Activated CD8-positive, alpha-beta T cell treated with anti-CD3 and anti-CD28 coated beads for 36 hours (primary cell): ENCODE results near the gene RAB11FIP4. TPM values are rescaled to one million over a fixed set of nuclear protein-coding genes. Genes with fewer than 3 reads are reported as not detected.

ENCODE experiments used
- ATAC-seq: fragments of 200-7000 bp; cut with Tn5 transposase; one replicate; pipeline ENCODE4 v1.10.0; 2021; ENCODE audit warnings: mild to moderate bottlenecking, moderate library complexity
- CTCF ChIA-PET: fragments of 350-600 bp; sonication (Branson Sonifier 250); formaldehyde crosslinking; loops from one replicate; lab custom pipeline; 2021; ENCODE audit warnings: antibody characterized with exemption; lab: Charles Lee
- POLR2A ChIA-PET: fragments of 350-600 bp; sonication (Branson Sonifier 250); formaldehyde crosslinking; loops from one replicate; lab custom pipeline; 2021; ENCODE audit warnings: antibody characterized with exemption; lab: Charles Lee
- DNase-seq: peaks from one replicate; pipeline ENCODE4 v3.0.0-alpha.2; 2020
- H3K27ac Mint-ChIP-seq: one replicate; pipeline ENCODE4 v1.8.0; 2021; ENCODE audit warnings: mild to moderate bottlenecking, mixed read lengths
- H3K27me3 Mint-ChIP-seq: one replicate; pipeline ENCODE4 v1.8.0; 2021; ENCODE audit warnings: mixed read lengths
- H3K36me3 Mint-ChIP-seq: one replicate; pipeline ENCODE4 v1.8.0; 2021; ENCODE audit warnings: low read depth, mixed read lengths
- H3K4me1 Mint-ChIP-seq: one replicate; pipeline ENCODE4 v1.8.0; 2021; ENCODE audit warnings: low read depth, mixed read lengths
- H3K4me3 Mint-ChIP-seq: one replicate; pipeline ENCODE4 v1.8.0; 2021; ENCODE audit warnings: mild to moderate bottlenecking, moderate library complexity, mixed read lengths
- H3K9me3 Mint-ChIP-seq: one replicate; pipeline ENCODE4 v1.8.0; 2021; ENCODE audit warnings: mixed read lengths
- CTCF ChIP-seq: fragments of 200-600 bp; IDR thresholded peaks from one replicate; pipeline ENCODE4 v1.8.0; 2022; ENCODE audit warnings: antibody characterized with exemption, mild to moderate bottlenecking
- intact Hi-C: fragments of 100-400 bp; cut with micrococcal nuclease; formaldehyde crosslinking; loops from one replicate; pipeline ENCODE4 v1.10.0; 2022
- total RNA-seq, 2 experiments: library from RNA; stranded (reverse); gene quantifications; one replicate each; pipeline ENCODE4 v1.2.3, GENCODE V29; 2021

RAB11FIP4 gene
- total RNA-seq, 2 experiments from 2014 or later: 38.2 to 39.1 TPM

GRCh38 chr17:31412511-31412910 lies 21.0 kb downstream of the RAB11FIP4 start:
- DNase-seq: no peak

GRCh38 chr17:31413081-31413799 lies 21.8 kb downstream of the RAB11FIP4 start:
- ATAC-seq: no peak
- CTCF ChIA-PET: interaction anchor here (3.0 kb wide), 1 partner anchor 24 kb away, joined by 6 read pairs; no protein-coding TSS in a partner anchor
- Mint-ChIP-seq H3K27ac (no peak overlapping the region), H3K4me1 (no peaks in the 10 kb centered on the region), H3K9me3 (no peaks in the 10 kb centered on the region), H3K27me3 (no peaks in the 10 kb centered on the region), H3K36me3 (no peaks in the 10 kb centered on the region), H3K4me3 (no peak overlapping the region)
- no peak for DNase-seq
- POLR2A ChIA-PET: no interaction called here
- TF ChIP-seq CTCF: no peak
- intact Hi-C loops: no loop called here

More at GRCh38 chr17:31412511-31412910, 21.0 kb downstream of the RAB11FIP4 start:
- H3K27me3 Mint-ChIP-seq: no peaks in the 10 kb centered on the region
- ChIA-PET POLR2A (interaction anchor here (0.8 kb wide), 1 partner anchor 56 kb away, joined by 3 read pairs; no protein-coding TSS in a partner anchor), CTCF (interaction anchor here (3.0 kb wide), 1 partner anchor 23 kb away, joined by 6 read pairs; no protein-coding TSS in a partner anchor)
- no peaks in the 10 kb centered on the region for H3K4me1 Mint-ChIP-seq
- no peak overlapping the region for H3K4me3 Mint-ChIP-seq
- no peak for ATAC-seq
- TF ChIP-seq CTCF: no peak
- intact Hi-C loops: no loop called here
- no peak overlapping the region for H3K27ac Mint-ChIP-seq
- no peaks in the 10 kb centered on the region for H3K36me3 Mint-ChIP-seq
- H3K9me3 Mint-ChIP-seq: no peaks in the 10 kb centered on the region

- no peak for TF ChIP-seq CTCF
- DNase-seq (no peak), ATAC-seq (no peak)
- CTCF ChIA-PET: interaction anchor here (3.0 kb wide), 1 partner anchor 25 kb away, joined by 6 read pairs; no protein-coding TSS in a partner anchor
- no peaks in the 10 kb centered on the region for H3K36me3 Mint-ChIP-seq
- no peaks in the 10 kb centered on the region for H3K27me3 Mint-ChIP-seq
- no peaks in the 10 kb centered on the region for H3K9me3 Mint-ChIP-seq
- no peak overlapping the region for H3K4me3 Mint-ChIP-seq
- POLR2A ChIA-PET: no interaction called here
- H3K4me1 Mint-ChIP-seq: no peaks in the 10 kb centered on the region
- intact Hi-C loops: no loop called here
- no peak overlapping the region for H3K27ac Mint-ChIP-seq
Measured at GRCh38 chr17:31413874-31414549, 22.5 kb downstream of the RAB11FIP4 start.

GRCh38 chr17:31414550-31414918 lies 23.1 kb downstream of the RAB11FIP4 start:
- H3K36me3 Mint-ChIP-seq: no peaks in the 10 kb centered on the region
- no peak overlapping the region for H3K4me3 Mint-ChIP-seq
- no peak for TF ChIP-seq CTCF
- H3K9me3 Mint-ChIP-seq: no peaks in the 10 kb centered on the region
- no peak overlapping the region for H3K27ac Mint-ChIP-seq
- no peaks in the 10 kb centered on the region for H3K27me3 Mint-ChIP-seq
- ChIA-PET CTCF (interaction anchor here (0.8 to 3.0 kb wide), 2 partner anchors 9 to 25 kb away, joined by 3 to 6 read pairs; no protein-coding TSS in a partner anchor), POLR2A (no interaction called here)
- intact Hi-C loops: no loop called here
- H3K4me1 Mint-ChIP-seq: no peaks in the 10 kb centered on the region
- ATAC-seq (no peak), DNase-seq (no peak)

GRCh38 chr17:31415004-31415454 lies 23.6 kb downstream of the RAB11FIP4 start:
- no peaks in the 10 kb centered on the region for H3K36me3 Mint-ChIP-seq
- ChIA-PET POLR2A (no interaction called here), CTCF (interaction anchor here (0.8 to 3.0 kb wide), 3 partner anchors 9 to 26 kb away, joined by 3 to 6 read pairs (median 4); no protein-coding TSS in a partner anchor)
- TF ChIP-seq CTCF: no peak
- intact Hi-C loops: no loop called here
- DNase-seq (no peak), ATAC-seq (no peak)
- no peaks in the 10 kb centered on the region for H3K9me3 Mint-ChIP-seq
- no peaks in the 10 kb centered on the region for H3K4me1 Mint-ChIP-seq
- H3K4me3 Mint-ChIP-seq: no peak overlapping the region
- H3K27me3 Mint-ChIP-seq: no peaks in the 10 kb centered on the region
- no peak overlapping the region for H3K27ac Mint-ChIP-seq
